H1 (cell line): Measurements from ENCODE around the gene CELF4. TPM values are rescaled to one million over a fixed set of nuclear protein-coding genes. Genes with fewer than 3 reads are reported as not detected.

Source experiments
- CTCF ChIA-PET: fragments of 300-600 bp; sonication (Branson Sonifier 250); formaldehyde crosslinking; loops from one replicate; lab custom pipeline; 2021; ENCODE audit not compliant: partially characterized antibody; lab: Charles Lee
- POLR2A ChIA-PET: fragments of 300-600 bp; sonication (Branson Sonifier 250); formaldehyde crosslinking; loops from one replicate; lab custom pipeline; 2021; ENCODE audit warnings: inconsistent platforms; ENCODE audit not compliant: partially characterized antibody; lab: Charles Lee
- DNase-seq, 2 experiments: peaks; one replicate each; pipeline versions ENCODE4 v3.0.0 to v3.0.0-alpha.2; 2010 to 2022; ENCODE audit warnings: low spot score in 2 of 2, low read depth in 1 of 2, mixed read lengths in 1 of 2
- FAIRE-seq: peaks from 2 replicates; lab custom pipeline; 2011; peaks lifted over from hg19 to GRCh38; lab: Jason Lieb, UNC
- H2AFZ ChIP-seq: 2 replicates; pipeline ENCODE4 v1.8.1; 2012; ENCODE audit warnings: low read length, inconsistent platforms
- H2AK5ac ChIP-seq: 2 replicates; pipeline ENCODE4 v1.6.1; 2013; ENCODE audit warnings: low read depth, low read length
- H2BK120ac ChIP-seq: replicated peaks from 2 replicates; pipeline ENCODE3; 2013; ENCODE audit warnings: low read depth, low read length, inconsistent platforms
- H2BK12ac ChIP-seq: 2 replicates; pipeline ENCODE4 v1.6.1; 2013; ENCODE audit warnings: low read depth, low read length
- H2BK15ac ChIP-seq: 2 replicates; pipeline ENCODE4 v1.6.1; 2013; ENCODE audit warnings: low read length
- H2BK20ac ChIP-seq: 2 replicates; pipeline ENCODE4 v1.6.1; 2013; ENCODE audit warnings: low read length
- H2BK5ac ChIP-seq: 2 replicates; pipeline ENCODE4 v1.6.1; 2013; ENCODE audit warnings: low read depth, low read length
- H3K14ac ChIP-seq: 2 replicates; pipeline ENCODE4 v1.6.1; 2013; ENCODE audit warnings: inconsistent platforms; ENCODE audit not compliant: insufficient read length
- H3K18ac ChIP-seq: 2 replicates; pipeline ENCODE4 v1.6.1; 2013; ENCODE audit warnings: low read length; ENCODE audit errors: extremely low read depth
- H3K23ac ChIP-seq: 2 replicates; pipeline ENCODE4 v1.6.1; 2013; ENCODE audit warnings: inconsistent platforms; ENCODE audit not compliant: insufficient read length
- H3K23me2 ChIP-seq: 2 replicates; pipeline ENCODE4 v1.6.1; 2013; ENCODE audit warnings: low read depth, low read length
- H3K27ac ChIP-seq: 2 replicates; pipeline ENCODE4 v1.6.1; 2011; ENCODE audit warnings: low read depth, low read length, inconsistent platforms
- H3K27me3 ChIP-seq, 4 experiments: replicated peaks in 1 of 4; 1 replicate in 1 of 4; 2 replicates in 3 of 4; pipeline versions ENCODE4 v1.6.1 to v1.8.1; 2011 to 2013; ENCODE audit warnings: low read length in 3 of 4, mild to moderate bottlenecking in 3 of 4, inconsistent platforms in 2 of 4, mixed read lengths in 2 of 4, moderate library complexity in 1 of 4; ENCODE audit not compliant: control insufficient read depth in 3 of 4, insufficient read depth in 3 of 4; ENCODE audit errors: extremely low read depth in 1 of 4
- H3K36me3 ChIP-seq, 4 experiments: 2 replicates each; pipeline versions ENCODE4 v1.6.1 to v1.8.1; 2011 to 2013; ENCODE audit warnings: mild to moderate bottlenecking in 4 of 4, low read length in 3 of 4, moderate library complexity in 2 of 4, control low read depth in 1 of 4, inconsistent platforms in 1 of 4; ENCODE audit not compliant: insufficient read depth in 4 of 4, control insufficient read depth in 2 of 4
- H3K4ac ChIP-seq: replicated peaks from 2 replicates; pipeline ENCODE3; 2013; ENCODE audit warnings: low read length, low read depth, mixed read lengths, inconsistent platforms; ENCODE audit not compliant: insufficient read length
- H3K4me1 ChIP-seq, 4 experiments: replicated peaks in 1 of 4; 1 replicate in 1 of 4; 2 replicates in 3 of 4; pipeline versions ENCODE4 v1.6.1 to v1.8.1; 2011 to 2013; ENCODE audit warnings: low read length in 3 of 4, inconsistent platforms in 2 of 4, mixed read lengths in 1 of 4; ENCODE audit not compliant: insufficient read depth in 4 of 4, control insufficient read depth in 3 of 4
- H3K4me2 ChIP-seq, 2 experiments: 2 replicates each; pipeline versions ENCODE4 v1.6.1 to v1.8.1; 2011 to 2013; ENCODE audit warnings: low read depth in 2 of 2, low read length in 2 of 2, control low read depth in 1 of 2, inconsistent platforms in 1 of 2, mild to moderate bottlenecking in 1 of 2; ENCODE audit not compliant: insufficient read depth in 1 of 2
- H3K4me3 ChIP-seq, 4 experiments: fragments of 200-600, 300-600 bp in 1 of 4; sonication (generic), shearing (Covaris generic), sonication (Bioruptor Twin) in 1 of 4; 2 replicates each; pipeline versions ENCODE4 v1.5.1 to v1.8.1; 2011 to 2016; ENCODE audit warnings: low read length in 4 of 4, low read depth in 3 of 4, control low read depth in 2 of 4, inconsistent platforms in 2 of 4, mild to moderate bottlenecking in 2 of 4, mixed read lengths in 1 of 4, moderate library complexity in 1 of 4; ENCODE audit not compliant: insufficient read depth in 2 of 4; ENCODE audit errors: extremely low read depth in 1 of 4
- H3K56ac ChIP-seq: replicated peaks from 2 replicates; pipeline ENCODE3; 2013; ENCODE audit warnings: low read depth, mild to moderate bottlenecking, mixed read lengths, low read length, inconsistent platforms; ENCODE audit not compliant: insufficient read length
- H3K79me1 ChIP-seq: 2 replicates; pipeline ENCODE4 v1.6.1; 2013; ENCODE audit warnings: low read depth, low read length, control low read depth
- H3K79me2 ChIP-seq, 2 experiments: 2 replicates each; pipeline versions ENCODE4 v1.6.1 to v1.8.1; 2012 to 2013; ENCODE audit warnings: low read length in 2 of 2, mild to moderate bottlenecking in 2 of 2, inconsistent platforms in 1 of 2; ENCODE audit not compliant: insufficient read depth in 2 of 2, control insufficient read depth in 1 of 2
- H3K9ac ChIP-seq, 4 experiments: replicated peaks in 1 of 4; 1 replicate in 1 of 4; 2 replicates in 3 of 4; pipeline versions ENCODE4 v1.6.1 to v1.8.1; 2011 to 2013; ENCODE audit warnings: low read depth in 3 of 4, low read length in 3 of 4, control low read depth in 2 of 4, mild to moderate bottlenecking in 2 of 4, moderate library complexity in 2 of 4, inconsistent platforms in 1 of 4; ENCODE audit errors: extremely low read depth in 1 of 4
- H3K9me3 ChIP-seq, 2 experiments: 2 replicates each; pipeline versions ENCODE4 v1.6.1 to v1.8.1; 2012 to 2013; ENCODE audit warnings: mild to moderate bottlenecking in 2 of 2, moderate library complexity in 2 of 2, control low read depth in 1 of 2, inconsistent platforms in 1 of 2, low read depth in 1 of 2, low read length in 1 of 2, mixed read lengths in 1 of 2; ENCODE audit not compliant: insufficient read depth in 2 of 2
- H4K20me1 ChIP-seq, 2 experiments: replicated peaks in 1 of 2; 2 replicates each; pipeline versions ENCODE3 to v1.8.1; 2011 to 2013; ENCODE audit warnings: inconsistent platforms in 2 of 2, low read length in 2 of 2, mild to moderate bottlenecking in 1 of 2; ENCODE audit not compliant: insufficient read depth in 2 of 2, control insufficient read depth in 1 of 2
- H4K5ac ChIP-seq: 2 replicates; pipeline ENCODE4 v1.6.1; 2013; ENCODE audit warnings: low read length, low read depth, mixed read lengths, inconsistent platforms; ENCODE audit not compliant: insufficient read length
- H4K8ac ChIP-seq: 2 replicates; pipeline ENCODE4 v1.8.0; 2013; ENCODE audit warnings: mild to moderate bottlenecking, moderate library complexity, low read length, inconsistent platforms; ENCODE audit not compliant: insufficient read depth; ENCODE audit errors: extremely low read depth
- H4K91ac ChIP-seq: replicated peaks from 2 replicates; pipeline ENCODE3; 2013; ENCODE audit warnings: low read length, mixed read lengths, inconsistent platforms; ENCODE audit not compliant: insufficient read length
- POLR2AphosphoS5 ChIP-seq: IDR thresholded peaks from 2 replicates; pipeline ENCODE4 v1.6.1; 2011; ENCODE audit warnings: low read depth, low read length
- RNF2 ChIP-seq: fragments of 200-900, 300-1000 bp; sonication (generic); IDR thresholded peaks from 2 replicates; pipeline ENCODE4 v1.7.1; 2016; ENCODE audit warnings: borderline replicate concordance, low read depth, mild to moderate bottlenecking, antibody characterized with exemption, low read length; ENCODE audit not compliant: poor library complexity, severe bottlenecking; ENCODE audit errors: missing control alignments
- WGBS, 2 experiments: shearing (Covaris generic) in 1 of 2; methylation state at CpG; one replicate each; pipeline versions ENCODE4 v1.1.6 to v1.1.7; 2013 to 2015; ENCODE audit warnings: low lambda C conversion rate in 2 of 2, mixed read lengths in 2 of 2, inconsistent platforms in 1 of 2, low coverage in 1 of 2, missing lambda C conversion rate in 1 of 2; ENCODE audit not compliant: insufficient replicate concordance in 2 of 2, insufficient coverage in 1 of 2, insufficient read length in 1 of 2; ENCODE audit errors: extremely low coverage in 1 of 2, missing lambda C conversion rate in 1 of 2; 5-methylcytosine and 5-hydroxymethylcytosine counted together
- polyA plus RNA-seq, 7 experiments: library from polyadenylated mRNA; depleted of rRNA in 3 of 7; stranded (reverse) in 5 of 7; unstranded in 2 of 7; fragments of >200 nt in 5 of 7; fragments of 200-250 nt in 2 of 7; gene quantifications; 1 replicate in 5 of 7; 2 replicates in 1 of 7; 4 replicates in 1 of 7; pipeline versions ENCODE4 v1.2.1 to v1.2.3, GENCODE V29; 2011 to 2013; ENCODE audit warnings: missing spikeins in 2 of 7, mixed read lengths in 2 of 7
- total RNA-seq: library from RNA; stranded (reverse); fragmentation: NEBNext Ultra II Directional; extraction: Animal tissue kit (Norgen Biotek cat#: 25700); gene quantifications from 2 replicates; pipeline ENCODE4 v1.2.1, GENCODE V29; 2021

Gene CELF4
- total and polyA plus RNA-seq, 2 of the 8 experiments (the other 6 are each of a cell fraction or from before 2014, with no cell fraction given): 1.6 to 3.4 TPM

- no peak overlapping the region for H2AFZ ChIP-seq
- WGBS, 2 experiments: 40% methylated on average over 13 of the region's 13 CpGs; no CpG with 5 or more reads in 1 of the 2 experiments
- H3K27ac ChIP-seq: no peak overlapping the region
- H3K9ac ChIP-seq: no peak overlapping the region
- H3K36me3 ChIP-seq: peaks cover 0 to 4% (median 0%) of the 10 kb centered on the region in 4 experiments; a peak in 1 of 8 replicates
- H4K20me1 ChIP-seq: peaks cover 4 to 5% of the 10 kb centered on the region in 2 experiments
- H3K23me2 ChIP-seq: peaks cover 15% of the 10 kb centered on the region
- no peak overlapping the region for H2BK15ac ChIP-seq
- H3K27me3 ChIP-seq: peaks cover 32 to 62% (median 52%) of the 10 kb centered on the region in 4 experiments
- no peaks in the 10 kb centered on the region for H3K79me2 ChIP-seq
- H3K4me2 ChIP-seq: peak overlapping the region in 1 of 2 experiments; percentile 24; a peak in 3 of 4 replicates
- H3K14ac ChIP-seq: no peak overlapping the region
- ChIA-PET POLR2A (no interaction called here), CTCF (interaction anchor here (1.2 to 4.5 kb wide), 3 partner anchors 10 to 25 kb away, joined by 3 to 20 read pairs (median 5); no protein-coding TSS in a partner anchor)
- TF ChIP-seq RNF2: peak; percentile 48
- no peak for TF ChIP-seq POLR2AphosphoS5
- no peak overlapping the region for H2BK5ac ChIP-seq
- no peak overlapping the region for H3K23ac ChIP-seq
- H3K56ac ChIP-seq: no peak overlapping the region
- no peak overlapping the region for H4K5ac ChIP-seq
- H3K79me1 ChIP-seq: no peaks in the 10 kb centered on the region
- no peak overlapping the region for H2BK12ac ChIP-seq
- no peak overlapping the region for H4K8ac ChIP-seq
- no peak overlapping the region for H2BK20ac ChIP-seq
- no peak overlapping the region for H2AK5ac ChIP-seq
- DNase-seq (no peak), FAIRE-seq (no peak)
- no peak overlapping the region for H2BK120ac ChIP-seq
- no peak overlapping the region for H4K91ac ChIP-seq
- no peak overlapping the region for H3K4me3 ChIP-seq
- H3K4me1 ChIP-seq: peaks cover 0 to 7% (median 2%) of the 10 kb centered on the region in 4 experiments; a peak in 3 of 7 replicates
- no peaks in the 10 kb centered on the region for H3K9me3 ChIP-seq
- H3K4ac ChIP-seq: no peak overlapping the region
- no peak overlapping the region for H3K18ac ChIP-seq
Observed at GRCh38 chr18:37563931-37564392, 1.6 kb downstream of the CELF4 start.
